ENCODE results near the gene CMTM5. TPM values are rescaled to one million over a fixed set of nuclear protein-coding genes. Genes with fewer than 3 reads are reported as not detected.

CMTM5 gene
- polyA plus RNA-seq, 1 experiment: not detected

DNA sequence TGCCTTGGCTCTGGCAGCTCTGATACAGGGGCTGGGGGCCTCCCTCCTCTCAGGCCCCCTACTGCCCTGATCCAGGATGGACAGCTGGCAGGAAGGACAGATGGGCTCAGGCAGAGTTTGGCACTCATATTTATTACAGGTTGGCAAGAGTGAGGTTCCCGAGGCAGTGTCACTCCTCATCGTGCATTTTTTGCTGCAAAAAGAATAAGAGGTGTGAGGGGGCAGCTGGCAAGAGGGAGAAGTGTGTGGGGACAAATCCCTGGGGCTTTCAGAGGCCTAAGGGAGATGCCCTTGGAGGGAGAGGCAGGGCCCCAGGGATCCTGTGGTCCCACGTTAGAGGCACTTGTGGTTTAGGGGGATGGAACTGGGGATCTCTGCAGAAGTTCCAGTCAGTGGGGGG lies 5.0 kb downstream of the CMTM5 start:
- Histone ChIP-seq H3K27me3 (ENCODE audit: control insufficient read depth, insufficient read depth, low read length) (peaks cover 9% of the 10 kb centered on the region), H3K4me3 (ENCODE audit: low read depth, low read length) (no peak overlapping the region), H3K36me3 (ENCODE audit: control insufficient read depth, insufficient read depth, low read length) (no peaks in the 10 kb centered on the region)
- TF ChIP-seq, protein P1, sequence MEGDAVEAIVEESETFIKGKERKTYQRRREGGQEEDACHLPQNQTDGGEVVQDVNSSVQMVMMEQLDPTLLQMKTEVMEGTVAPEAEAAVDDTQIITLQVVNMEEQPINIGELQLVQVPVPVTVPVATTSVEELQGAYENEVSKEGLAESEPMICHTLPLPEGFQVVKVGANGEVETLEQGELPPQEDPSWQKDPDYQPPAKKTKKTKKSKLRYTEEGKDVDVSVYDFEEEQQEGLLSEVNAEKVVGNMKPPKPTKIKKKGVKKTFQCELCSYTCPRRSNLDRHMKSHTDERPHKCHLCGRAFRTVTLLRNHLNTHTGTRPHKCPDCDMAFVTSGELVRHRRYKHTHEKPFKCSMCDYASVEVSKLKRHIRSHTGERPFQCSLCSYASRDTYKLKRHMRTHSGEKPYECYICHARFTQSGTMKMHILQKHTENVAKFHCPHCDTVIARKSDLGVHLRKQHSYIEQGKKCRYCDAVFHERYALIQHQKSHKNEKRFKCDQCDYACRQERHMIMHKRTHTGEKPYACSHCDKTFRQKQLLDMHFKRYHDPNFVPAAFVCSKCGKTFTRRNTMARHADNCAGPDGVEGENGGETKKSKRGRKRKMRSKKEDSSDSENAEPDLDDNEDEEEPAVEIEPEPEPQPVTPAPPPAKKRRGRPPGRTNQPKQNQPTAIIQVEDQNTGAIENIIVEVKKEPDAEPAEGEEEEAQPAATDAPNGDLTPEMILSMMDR (IDR thresholded peaks at IDR 0.05; ENCODE audit: insufficient read depth, low read depth, low read length): no peak
- no peak for DNase-seq (ENCODE audit: low read depth)
- ChIA-PET POLR2A (no interaction called here), CTCF (interaction anchor here (0.9 to 8.1 kb wide), 6 partner anchors 12 to 51 kb away, joined by 3 to 132 read pairs (median 5); partner anchors contain the start of gene SLC22A17)

DNA sequence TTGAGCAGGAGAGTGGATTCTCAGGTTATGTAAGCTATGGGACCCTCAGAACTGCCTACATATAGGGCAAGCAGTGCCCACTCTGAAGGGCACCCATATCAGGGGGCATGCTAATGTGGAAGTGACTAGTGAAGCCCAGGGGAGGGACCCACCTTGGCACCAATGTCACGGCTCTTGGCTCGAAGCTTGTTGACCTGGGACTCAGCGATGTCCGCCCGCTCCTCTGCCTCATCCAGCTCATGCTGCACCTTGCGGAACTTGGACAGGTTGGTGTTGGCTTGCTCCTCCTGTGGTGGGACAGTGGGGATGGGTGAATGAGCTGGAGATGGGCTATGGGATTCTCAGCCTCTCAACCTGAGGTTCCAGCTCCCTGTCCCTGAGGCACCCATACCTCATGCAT lies 5.4 kb downstream of the CMTM5 start:
- Histone ChIP-seq H3K36me3 (ENCODE audit: control insufficient read depth, insufficient read depth, low read length) (no peaks in the 10 kb centered on the region), H3K27me3 (ENCODE audit: control insufficient read depth, insufficient read depth, low read length) (peaks cover 6% of the 10 kb centered on the region), H3K4me3 (ENCODE audit: low read depth, low read length) (no peak overlapping the region)
- ChIA-PET POLR2A (no interaction called here), CTCF (interaction anchor here (0.9 to 8.1 kb wide), 5 partner anchors 12 to 60 kb away, joined by 3 to 132 read pairs (median 4); partner anchors contain the start of gene SLC22A17)
- no peak for DNase-seq (ENCODE audit: low read depth)
- TF ChIP-seq, protein P1 (IDR thresholded peaks at IDR 0.05; ENCODE audit: insufficient read depth, low read depth, low read length): no peak

DNA sequence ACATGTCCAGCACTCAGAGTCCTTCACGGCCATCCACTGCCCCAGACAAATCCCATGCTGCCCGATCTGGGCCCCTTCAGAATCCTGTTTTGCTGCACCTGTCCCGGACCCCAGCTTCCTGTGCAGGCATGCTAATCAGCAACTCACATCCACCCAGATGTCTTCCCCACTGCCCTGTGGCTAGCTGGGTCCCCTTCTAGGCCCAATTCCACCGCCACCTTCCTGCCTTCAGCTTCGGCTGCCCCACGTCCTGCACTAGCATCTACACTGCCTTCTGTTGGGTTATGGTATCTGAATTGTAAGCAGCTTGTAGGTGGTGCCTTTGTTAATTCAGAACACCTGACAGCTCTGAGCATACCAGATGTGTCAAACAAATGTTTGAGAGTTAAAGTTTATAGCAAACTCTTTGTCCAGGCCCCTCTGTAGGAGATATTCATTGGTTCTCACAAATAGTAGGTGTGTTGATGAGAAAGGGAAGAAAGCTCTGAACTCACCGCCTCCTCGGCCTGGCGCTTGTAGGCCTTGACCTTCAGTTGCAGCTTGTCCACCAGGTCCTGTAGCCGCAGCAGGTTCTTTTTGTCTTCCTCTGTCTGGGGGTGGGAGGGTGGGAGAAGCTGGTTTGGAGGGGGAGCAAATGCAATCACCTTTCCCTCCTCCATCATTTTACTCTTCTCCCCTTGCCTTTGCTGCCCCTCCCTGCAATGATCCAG lies 6.0 kb downstream of the CMTM5 start:
- CTCF ChIA-PET: interaction anchor here (0.9 to 8.1 kb wide), 5 partner anchors 11 to 60 kb away, joined by 3 to 132 read pairs (median 4); partner anchors contain the start of gene SLC22A17
- POLR2A ChIA-PET: no interaction called here
- peaks cover 6% of the 10 kb centered on the region for H3K27me3 ChIP-seq (ENCODE audit: control insufficient read depth, insufficient read depth, low read length)
- no peak overlapping the region for H3K4me3 ChIP-seq (ENCODE audit: low read depth, low read length)
- no peaks in the 10 kb centered on the region for H3K36me3 ChIP-seq (ENCODE audit: control insufficient read depth, insufficient read depth, low read length)
- DNase-seq (ENCODE audit: low read depth): no peak
- TF ChIP-seq, protein P1 (IDR thresholded peaks at IDR 0.05; ENCODE audit: insufficient read depth, low read depth, low read length): no peak

DNA sequence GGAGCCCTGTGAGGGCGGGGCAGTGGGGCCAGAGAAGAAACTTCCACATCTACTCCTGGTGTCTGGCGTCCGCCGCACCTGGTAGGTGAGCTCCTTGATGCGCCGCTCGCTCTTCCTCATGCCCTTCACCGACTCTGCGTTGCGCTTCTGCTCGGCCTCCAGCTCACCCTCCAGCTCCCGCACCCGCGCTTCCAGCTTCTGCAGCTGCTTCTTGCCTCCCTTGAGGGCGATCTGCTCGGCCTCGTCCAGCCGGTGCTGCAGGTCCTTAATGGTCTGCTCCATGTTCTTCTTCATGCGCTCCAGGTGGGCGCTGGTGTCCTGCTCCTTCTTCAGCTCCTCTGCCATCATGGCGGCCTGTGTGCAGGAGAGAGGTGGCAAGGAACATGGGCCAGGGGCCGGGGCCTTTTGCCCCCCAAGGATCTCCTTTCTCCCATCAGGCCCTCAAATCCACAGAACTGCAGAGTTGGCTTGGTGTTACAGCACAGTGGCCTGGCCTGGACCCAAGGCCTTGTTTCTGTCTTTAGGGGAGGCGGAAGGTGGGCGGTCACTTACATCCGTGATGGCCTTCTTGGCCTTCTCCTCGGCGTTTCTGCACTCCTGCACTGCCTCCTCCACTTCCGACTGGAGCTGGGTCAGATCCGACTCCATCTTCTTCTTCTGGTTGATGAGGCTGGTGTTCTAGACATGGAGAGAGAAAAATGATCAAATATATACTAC lies 7.7 kb downstream of the CMTM5 start:
- POLR2A ChIA-PET: no interaction called here
- TF ChIP-seq, protein P1 (IDR thresholded peaks at IDR 0.05; ENCODE audit: insufficient read depth, low read depth, low read length): no peak

DNA sequence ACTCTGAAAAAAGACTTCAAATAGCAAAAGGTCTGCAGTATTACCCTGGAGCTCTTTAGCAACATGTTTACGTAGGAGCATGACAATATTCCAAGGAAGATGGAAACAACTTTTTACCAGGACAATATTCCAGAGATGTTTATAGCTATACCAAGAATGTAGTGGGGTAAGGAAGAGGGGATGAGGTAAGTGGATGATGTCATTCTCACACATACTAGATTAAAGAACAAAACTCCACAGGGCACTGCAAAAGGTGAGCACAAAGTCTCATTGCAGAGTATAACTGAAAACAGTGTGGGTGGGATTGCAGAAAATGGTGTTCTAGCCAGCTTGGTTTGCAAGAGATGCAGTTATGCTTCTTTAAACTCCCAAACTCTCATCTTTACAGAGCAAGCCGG lies 8.4 kb downstream of the CMTM5 start:
- ChIA-PET CTCF (interaction anchor here (0.6 to 2.0 kb wide), 5 partner anchors 8 to 56 kb away, joined by 3 to 7 read pairs (median 3); no protein-coding TSS in a partner anchor), POLR2A (no interaction called here)
- peaks cover 4% of the 10 kb centered on the region for H3K27me3 ChIP-seq (ENCODE audit: control insufficient read depth, insufficient read depth, low read length)
- no peak for DNase-seq (ENCODE audit: low read depth)
- no peak overlapping the region for H3K4me3 ChIP-seq (ENCODE audit: low read depth, low read length)
- TF ChIP-seq, protein P1 (IDR thresholded peaks at IDR 0.05; ENCODE audit: insufficient read depth, low read depth, low read length): no peak
- H3K36me3 ChIP-seq (ENCODE audit: control insufficient read depth, insufficient read depth, low read length): no peaks in the 10 kb centered on the region

More for the DNA sequence above, 7.7 kb downstream of the CMTM5 start:
- Histone ChIP-seq H3K36me3 (ENCODE audit: control insufficient read depth, insufficient read depth, low read length) (no peaks in the 10 kb centered on the region), H3K27me3 (ENCODE audit: control insufficient read depth, insufficient read depth, low read length) (peaks cover 4% of the 10 kb centered on the region), H3K4me3 (ENCODE audit: low read depth, low read length) (no peak overlapping the region)
- DNase-seq (ENCODE audit: low read depth): no peak
- CTCF ChIA-PET: interaction anchor here (0.6 to 2.0 kb wide), 4 partner anchors 14 to 56 kb away, joined by 3 to 7 read pairs (median 4); no protein-coding TSS in a partner anchor

Measured in BJ (cell line).